ENCODE data around the gene HS1BP3.

HS1BP3 gene

DNA sequence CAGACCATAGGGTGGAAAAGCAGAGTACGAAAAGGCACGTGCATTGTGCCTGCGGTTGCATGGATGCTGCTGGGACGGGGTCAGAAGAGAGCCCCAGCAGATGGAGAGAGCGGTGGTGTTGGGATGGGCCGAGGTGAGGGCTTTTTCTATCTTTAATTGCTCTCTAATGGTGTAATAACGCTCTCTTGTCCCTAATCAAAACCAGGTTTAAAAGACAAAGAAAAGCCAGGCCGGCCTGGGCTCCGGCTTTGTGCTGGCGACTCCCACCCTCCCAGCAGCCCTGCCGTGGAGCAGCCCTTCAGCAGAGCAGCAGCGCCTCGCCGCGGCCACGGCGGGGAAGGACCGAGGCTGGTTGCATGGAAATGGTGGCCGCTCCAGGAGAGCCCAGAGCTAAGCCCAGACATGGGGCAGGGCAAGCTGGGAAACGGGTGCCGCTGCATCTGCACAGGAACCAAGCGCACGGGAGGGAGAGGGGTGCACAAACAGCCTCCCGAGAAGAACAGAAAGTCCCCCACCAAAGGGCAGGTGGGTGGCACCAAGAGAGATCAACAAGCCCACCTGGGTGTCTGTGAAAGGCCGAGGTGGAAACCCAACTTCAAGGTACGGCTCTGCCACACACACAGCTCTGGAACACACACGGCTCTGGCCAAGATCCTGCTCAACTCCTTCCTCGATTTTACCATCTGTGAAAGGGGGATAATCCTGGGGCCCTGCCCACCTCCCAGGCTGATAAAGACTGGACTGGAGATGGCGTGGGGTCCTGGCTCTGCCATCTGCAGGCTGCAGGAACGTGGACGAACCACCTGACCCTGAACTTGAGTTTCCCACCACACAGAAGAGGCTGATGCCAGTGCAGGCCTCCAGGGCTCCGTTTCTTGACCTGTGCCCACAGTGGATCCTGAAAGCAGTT lies 15.0 kb downstream of the HS1BP3 start:
- no peak overlapping the region for H3K27ac Mint-ChIP-seq
- peaks cover 2% of the 10 kb centered on the region for H3K4me1 Mint-ChIP-seq (ENCODE audit: low read depth)
- no peaks in the 10 kb centered on the region for H3K27me3 Mint-ChIP-seq
- DNase-seq: peak; percentile 63
- no peaks in the 10 kb centered on the region for H3K9me3 Mint-ChIP-seq
- H3K4me3 Mint-ChIP-seq: no peak overlapping the region
- peaks cover 43% of the 10 kb centered on the region for H3K36me3 Mint-ChIP-seq (ENCODE audit: low read depth)

DNA sequence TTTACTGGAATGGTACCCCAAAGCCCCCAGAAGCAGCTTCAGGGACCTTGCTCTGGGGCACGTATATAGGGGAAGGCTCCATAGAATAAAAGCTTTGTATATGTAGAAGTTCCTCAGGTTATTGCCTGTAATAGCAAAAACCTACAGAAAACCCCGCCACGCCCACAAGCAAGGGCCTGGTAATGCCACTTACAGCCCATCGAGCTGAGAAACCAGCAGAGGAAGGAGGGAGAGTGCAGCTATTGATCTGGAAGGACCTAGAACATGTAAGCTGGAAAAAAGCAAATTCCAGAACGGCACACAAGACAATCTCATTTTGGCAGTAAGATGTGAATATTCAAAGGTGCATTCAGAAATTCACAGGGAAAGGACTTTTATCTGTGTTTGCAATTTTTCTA lies 15.8 kb downstream of the HS1BP3 start:
- Mint-ChIP-seq H3K27me3 (no peaks in the 10 kb centered on the region), H3K27ac (no peak overlapping the region), H3K4me3 (no peak overlapping the region), H3K4me1 (ENCODE audit: low read depth) (peaks cover 2% of the 10 kb centered on the region), H3K9me3 (no peaks in the 10 kb centered on the region), H3K36me3 (ENCODE audit: low read depth) (peaks cover 35% of the 10 kb centered on the region)
- no peak for DNase-seq

DNA sequence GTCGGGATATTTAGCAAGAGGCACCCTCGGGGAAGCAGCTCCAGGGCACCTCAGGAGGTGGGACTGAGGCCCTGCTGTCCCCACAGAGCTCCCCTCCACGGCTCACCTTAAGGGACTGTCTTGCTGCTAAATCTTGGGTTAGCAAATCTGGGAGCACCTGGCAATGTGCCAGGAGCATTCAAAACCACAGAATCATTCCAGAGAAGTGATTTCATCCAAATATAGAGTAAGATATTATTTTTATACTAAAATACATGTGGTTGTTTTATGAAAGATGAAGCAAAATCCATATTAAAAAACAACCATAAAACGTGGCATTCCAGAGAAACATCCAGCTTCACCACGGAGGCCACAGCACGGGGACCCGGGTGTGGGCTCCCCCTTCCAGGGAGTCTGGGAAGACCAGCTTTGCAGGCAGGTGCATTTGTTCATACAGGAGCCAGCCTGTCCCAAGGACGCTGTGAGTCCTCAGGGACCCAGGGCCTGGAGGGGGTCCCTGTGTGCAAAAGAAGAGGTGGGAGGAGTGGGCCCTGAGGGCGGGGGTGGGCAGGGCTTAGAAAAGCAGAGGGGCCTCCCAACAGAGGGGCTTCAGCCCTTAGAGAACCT lies 16.3 kb downstream of the HS1BP3 start:
- DNase-seq: no peak
- Mint-ChIP-seq H3K4me3 (no peak overlapping the region), H3K4me1 (ENCODE audit: low read depth) (peaks cover 2% of the 10 kb centered on the region), H3K27ac (no peak overlapping the region), H3K36me3 (ENCODE audit: low read depth) (peaks cover 34% of the 10 kb centered on the region), H3K27me3 (no peaks in the 10 kb centered on the region), H3K9me3 (no peaks in the 10 kb centered on the region)

DNA sequence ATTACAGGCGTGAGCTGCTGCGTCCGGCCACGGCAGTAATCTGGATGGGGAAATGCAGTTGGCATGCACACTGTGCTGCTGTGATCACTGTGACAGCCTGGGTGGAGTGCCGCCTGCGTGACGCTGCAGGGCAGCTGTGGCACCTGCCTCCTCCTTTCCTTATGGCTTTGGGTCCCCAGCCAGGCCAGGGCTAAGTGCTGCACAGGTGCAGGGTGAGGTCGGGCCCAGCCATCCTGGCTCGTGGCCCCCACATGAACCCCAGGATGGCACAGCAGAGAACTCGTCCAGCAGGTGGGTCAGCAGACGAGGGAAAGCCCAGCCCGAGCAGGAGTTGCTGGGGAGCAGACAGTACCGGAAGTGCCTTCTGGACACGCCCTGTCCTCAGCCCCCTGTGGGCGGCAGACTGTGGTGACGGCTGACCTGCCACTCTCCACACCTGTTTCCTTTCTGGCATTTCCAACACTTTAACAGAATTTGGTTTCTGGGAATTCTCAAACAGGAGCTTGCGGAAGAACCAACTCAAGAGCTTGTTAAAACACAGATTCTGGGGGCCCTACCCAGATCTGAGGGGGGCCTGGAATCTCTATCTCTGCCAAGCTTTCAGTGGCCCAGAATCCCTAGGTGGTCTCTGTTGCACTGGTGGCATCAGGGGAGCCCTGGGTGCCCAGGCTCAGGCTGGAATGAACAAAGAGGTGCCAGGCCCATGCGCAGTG lies 16.9 kb downstream of the HS1BP3 start:
- DNase-seq: no peak
- Mint-ChIP-seq H3K27ac (no peak overlapping the region), H3K9me3 (no peaks in the 10 kb centered on the region), H3K36me3 (ENCODE audit: low read depth) (peaks cover 31% of the 10 kb centered on the region), H3K27me3 (no peaks in the 10 kb centered on the region), H3K4me3 (no peak overlapping the region), H3K4me1 (ENCODE audit: low read depth) (peaks cover 2% of the 10 kb centered on the region)

DNA sequence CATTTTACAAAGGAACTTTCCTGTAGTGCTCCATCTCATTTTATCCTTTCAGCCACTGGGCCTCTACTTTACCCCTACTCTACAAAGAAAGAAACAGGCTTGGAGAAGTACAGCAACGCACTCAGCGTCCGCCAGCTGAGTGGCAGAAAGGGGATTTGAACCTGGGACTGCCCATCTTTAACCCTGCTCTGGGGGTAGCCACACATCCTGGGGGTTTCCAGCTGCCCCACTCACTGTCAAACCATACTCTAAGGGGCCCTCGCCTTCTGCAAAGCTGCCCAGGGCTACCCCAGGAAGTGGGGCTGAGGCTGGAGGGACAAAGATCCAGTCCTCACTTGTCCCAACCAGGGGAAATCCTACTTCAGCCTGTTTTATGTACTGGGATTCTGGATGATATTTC lies 17.9 kb downstream of the HS1BP3 start:
- Mint-ChIP-seq H3K27ac (no peak overlapping the region), H3K4me3 (no peak overlapping the region), H3K9me3 (no peaks in the 10 kb centered on the region), H3K27me3 (no peaks in the 10 kb centered on the region), H3K4me1 (ENCODE audit: low read depth) (peaks cover 2% of the 10 kb centered on the region), H3K36me3 (ENCODE audit: low read depth) (peaks cover 27% of the 10 kb centered on the region)
- no peak for DNase-seq

DNA sequence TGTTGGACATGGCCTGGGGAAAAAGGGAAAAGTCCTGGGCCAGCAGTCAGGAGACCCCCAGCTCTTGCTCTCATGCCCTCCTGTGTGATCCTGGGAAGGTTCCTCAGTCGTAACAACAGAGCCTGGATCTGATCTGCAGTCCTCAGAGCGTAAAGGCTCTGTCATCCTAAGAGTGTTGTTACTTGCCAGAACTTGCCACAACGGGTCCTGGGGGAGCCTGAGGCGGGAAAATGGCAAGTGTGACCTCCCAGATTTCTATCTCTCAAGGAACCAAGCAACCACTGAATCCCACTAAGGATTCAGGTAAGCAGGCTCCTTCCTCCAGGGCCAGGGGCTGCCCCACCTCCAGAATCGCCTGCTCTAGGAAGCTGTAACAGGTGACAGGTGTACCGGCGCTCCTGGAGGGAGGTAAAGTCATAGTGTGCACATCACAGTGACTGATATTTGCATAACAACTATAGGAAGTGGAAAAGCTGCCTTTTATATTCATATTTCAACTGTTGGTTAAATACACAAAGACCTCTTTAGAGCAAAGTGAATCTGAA lies 18.4 kb downstream of the HS1BP3 start:
- Mint-ChIP-seq H3K4me1 (ENCODE audit: low read depth) (peaks cover 2% of the 10 kb centered on the region), H3K27me3 (no peaks in the 10 kb centered on the region), H3K4me3 (no peak overlapping the region), H3K36me3 (ENCODE audit: low read depth) (peaks cover 22% of the 10 kb centered on the region), H3K27ac (no peak overlapping the region), H3K9me3 (no peaks in the 10 kb centered on the region)
- DNase-seq: no peak

DNA sequence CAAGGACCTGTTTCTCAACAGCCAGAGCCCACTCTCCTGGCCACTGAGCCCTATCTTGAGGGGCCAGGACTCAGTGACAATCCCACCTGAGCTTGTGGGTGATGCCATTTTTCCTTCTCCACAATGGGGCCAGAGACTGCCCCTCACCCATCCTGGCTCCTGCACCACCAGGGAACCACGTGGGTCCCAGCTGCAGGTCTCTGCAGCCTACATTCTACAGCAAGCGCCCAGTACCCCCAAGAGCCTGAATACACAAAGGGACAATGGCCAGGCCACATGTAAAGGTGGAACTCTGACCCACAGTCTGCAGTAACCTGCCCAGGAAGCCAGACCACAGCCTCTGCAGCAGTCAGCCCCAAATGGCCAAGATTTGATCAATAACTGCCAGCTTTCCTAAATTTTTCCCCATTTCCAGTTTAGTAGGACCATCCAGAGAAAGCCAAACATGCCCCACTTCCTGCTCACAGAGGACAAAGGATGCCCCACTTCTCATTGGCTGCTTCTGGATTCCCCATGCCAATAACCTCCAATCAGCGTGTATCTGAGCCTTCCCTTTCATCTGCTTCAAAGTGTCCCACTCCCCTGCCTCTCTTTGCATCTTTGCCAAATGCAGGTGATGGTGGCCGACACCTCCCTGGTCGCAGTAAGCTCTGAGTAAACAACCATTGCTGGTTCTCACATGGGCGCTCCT lies 19.1 kb downstream of the HS1BP3 start:
- no peak for DNase-seq
- Mint-ChIP-seq H3K9me3 (no peaks in the 10 kb centered on the region), H3K27me3 (no peaks in the 10 kb centered on the region), H3K4me1 (ENCODE audit: low read depth) (peaks cover 2% of the 10 kb centered on the region), H3K27ac (no peak overlapping the region), H3K36me3 (ENCODE audit: low read depth) (peaks cover 18% of the 10 kb centered on the region), H3K4me3 (no peak overlapping the region)

DNA sequence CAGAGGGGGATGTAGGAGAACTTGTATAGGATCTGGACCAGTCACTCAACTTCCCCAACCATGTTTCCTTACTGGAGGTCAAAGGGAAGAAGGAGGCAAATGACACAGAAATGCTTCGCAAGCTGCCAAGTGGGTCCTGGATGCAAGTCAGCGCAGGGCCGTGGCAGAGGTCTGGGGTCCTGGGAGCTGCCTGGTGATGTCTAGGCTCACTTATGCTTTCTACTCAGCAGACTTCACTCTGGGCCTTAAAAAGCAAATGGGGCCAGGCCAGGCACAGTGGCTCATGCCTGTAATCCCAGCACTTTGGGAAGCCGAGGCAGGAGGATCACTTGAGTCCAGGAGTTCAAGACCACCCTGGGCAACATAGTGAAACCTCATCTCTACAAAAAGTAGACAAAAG lies 19.9 kb downstream of the HS1BP3 start:
- no peak overlapping the region for H3K27ac Mint-ChIP-seq
- H3K4me1 Mint-ChIP-seq (ENCODE audit: low read depth): peaks cover 1% of the 10 kb centered on the region
- no peak overlapping the region for H3K4me3 Mint-ChIP-seq
- no peaks in the 10 kb centered on the region for H3K9me3 Mint-ChIP-seq
- no peaks in the 10 kb centered on the region for H3K27me3 Mint-ChIP-seq
- H3K36me3 Mint-ChIP-seq (ENCODE audit: low read depth): peaks cover 15% of the 10 kb centered on the region
- no peak for DNase-seq

DNA sequence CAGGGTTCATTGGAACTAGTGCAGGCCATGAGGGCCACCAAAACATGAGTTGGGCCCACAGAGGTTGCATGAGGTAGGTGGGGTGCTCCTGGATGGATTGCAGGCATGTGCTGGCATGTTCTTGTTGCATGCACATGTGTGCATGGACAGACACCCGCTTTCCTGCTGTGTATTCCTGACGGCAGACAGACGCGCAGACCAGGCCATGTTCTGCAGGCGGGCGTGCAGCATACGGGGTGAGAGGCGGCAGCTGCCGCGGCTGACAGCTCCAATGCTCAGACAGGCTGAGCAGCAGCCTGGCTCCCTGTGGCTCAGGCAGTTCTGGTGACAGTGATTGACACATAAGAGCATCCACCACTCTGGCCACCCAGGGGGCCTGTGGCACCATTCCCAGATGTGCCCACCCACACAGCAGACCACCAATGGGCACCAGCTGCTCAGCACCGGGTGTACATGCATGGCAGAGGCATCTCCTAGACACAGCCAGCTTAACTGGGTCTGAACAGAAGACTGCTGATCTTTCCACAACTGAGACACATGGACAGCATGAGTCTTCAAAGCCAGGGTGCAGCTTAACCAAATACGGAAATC lies 21.2 kb downstream of the HS1BP3 start:
- no peak overlapping the region for H3K4me3 Mint-ChIP-seq
- DNase-seq: no peak
- peaks cover 7% of the 10 kb centered on the region for H3K36me3 Mint-ChIP-seq (ENCODE audit: low read depth)
- H3K27ac Mint-ChIP-seq: no peak overlapping the region
- no peaks in the 10 kb centered on the region for H3K9me3 Mint-ChIP-seq
- no peaks in the 10 kb centered on the region for H3K4me1 Mint-ChIP-seq (ENCODE audit: low read depth)
- H3K27me3 Mint-ChIP-seq: no peaks in the 10 kb centered on the region

DNA sequence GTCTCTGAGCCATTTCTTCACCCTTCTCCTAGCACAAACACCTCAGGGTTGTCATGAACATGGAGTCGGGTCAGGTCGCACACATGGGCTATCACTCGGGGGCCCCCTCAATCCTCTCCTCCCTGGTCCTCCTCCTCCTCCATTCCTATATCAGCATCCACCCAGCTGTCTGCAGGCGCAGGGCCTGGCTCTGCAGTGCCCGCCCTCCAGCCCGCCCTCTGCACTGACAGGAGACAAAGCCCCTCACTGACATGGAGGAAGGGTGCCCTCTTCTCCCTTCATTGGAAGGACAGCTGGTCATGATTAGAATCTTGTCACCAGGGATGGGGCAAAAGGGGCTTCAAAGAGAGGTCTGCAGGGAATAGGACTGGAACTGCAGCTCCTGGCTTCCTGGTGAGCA lies 21.7 kb downstream of the HS1BP3 start:
- no peak overlapping the region for H3K27ac Mint-ChIP-seq

DNA sequence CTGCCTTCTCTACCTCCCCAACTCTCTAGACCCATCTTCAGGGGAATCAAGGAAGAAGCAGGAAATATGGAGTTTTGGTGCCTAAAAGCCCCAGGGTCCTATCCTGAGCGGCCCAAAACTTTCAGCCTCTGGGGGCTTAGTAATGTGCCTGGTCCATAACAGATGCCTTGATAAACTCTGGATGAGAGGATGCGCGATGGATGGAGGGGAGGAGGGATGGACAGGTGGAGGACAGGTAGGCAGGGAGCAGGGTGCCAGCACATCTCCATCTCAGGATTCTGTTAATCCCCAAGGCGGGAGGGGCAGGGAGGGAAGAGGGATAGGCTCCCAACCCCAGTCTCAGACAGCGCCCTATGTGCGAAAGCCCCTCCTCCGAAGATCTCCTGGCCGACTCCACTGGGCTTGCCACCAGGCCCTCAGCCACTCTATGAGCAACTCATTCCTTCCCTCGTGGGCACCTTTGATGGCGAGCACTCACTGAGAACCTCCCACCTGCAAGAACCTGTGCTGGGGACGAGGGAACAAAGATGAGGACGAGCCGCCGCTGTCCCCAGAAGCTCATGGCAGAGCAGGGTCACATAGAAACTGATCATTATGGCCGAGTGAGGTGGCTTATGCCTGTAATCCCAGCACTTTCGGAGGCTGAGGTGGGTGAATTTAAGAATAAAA lies 23.1 kb downstream of the HS1BP3 start:
- no peak for DNase-seq
- H3K36me3 Mint-ChIP-seq (ENCODE audit: low read depth): peaks cover 16% of the 10 kb centered on the region
- H3K4me3 Mint-ChIP-seq: no peak overlapping the region
- no peaks in the 10 kb centered on the region for H3K9me3 Mint-ChIP-seq
- H3K27me3 Mint-ChIP-seq: no peaks in the 10 kb centered on the region
- no peak overlapping the region for H3K27ac Mint-ChIP-seq
- H3K4me1 Mint-ChIP-seq (ENCODE audit: low read depth): no peaks in the 10 kb centered on the region

More for the DNA sequence above, 21.7 kb downstream of the HS1BP3 start:
- Mint-ChIP-seq H3K36me3 (ENCODE audit: low read depth) (peaks cover 12% of the 10 kb centered on the region), H3K27me3 (no peaks in the 10 kb centered on the region), H3K4me1 (ENCODE audit: low read depth) (no peaks in the 10 kb centered on the region), H3K4me3 (no peak overlapping the region), H3K9me3 (no peaks in the 10 kb centered on the region)
- no peak for DNase-seq

DNA sequence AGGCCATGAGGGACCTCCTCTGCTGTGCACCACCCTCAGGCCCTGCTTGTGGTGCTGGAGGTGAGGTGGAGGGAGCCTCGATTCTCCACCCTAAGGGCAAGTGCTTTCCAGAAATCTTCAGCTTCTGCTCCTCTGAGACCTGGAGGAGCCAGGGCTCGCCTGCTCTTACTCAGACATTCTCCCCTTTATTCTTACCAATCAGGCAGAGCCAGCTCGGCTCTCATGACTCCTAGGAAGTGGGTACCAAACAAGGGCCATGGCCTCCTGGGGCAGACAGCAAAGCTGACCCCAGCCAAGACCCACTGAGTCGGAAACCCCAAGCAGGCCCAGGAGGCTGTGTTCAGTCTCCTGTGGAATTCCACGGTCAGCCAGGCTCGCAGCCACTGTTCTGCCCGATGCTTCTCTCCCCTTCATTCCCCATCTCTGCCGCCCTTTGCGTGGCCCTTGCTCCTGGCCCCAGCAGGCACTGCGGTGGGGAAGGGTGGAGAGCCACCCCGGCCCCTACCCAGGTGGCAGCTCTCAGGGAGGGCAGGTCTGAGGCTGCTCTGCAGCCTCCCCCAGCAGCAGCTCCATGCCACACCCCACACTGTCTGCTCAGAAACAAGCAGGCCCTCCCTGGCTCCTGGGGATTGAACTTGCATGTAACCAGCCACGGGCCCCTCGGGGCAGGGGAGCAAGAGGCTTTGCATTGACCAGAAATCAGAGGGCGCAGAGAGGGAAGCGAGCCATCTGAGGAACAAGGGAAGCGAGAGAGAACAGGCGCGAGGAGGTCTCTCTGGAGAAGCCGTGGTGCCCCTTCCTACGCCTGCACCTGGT lies 24.0 kb downstream of the HS1BP3 start:
- H3K27ac Mint-ChIP-seq: no peak overlapping the region
- no peaks in the 10 kb centered on the region for H3K9me3 Mint-ChIP-seq
- peaks cover 26% of the 10 kb centered on the region for H3K36me3 Mint-ChIP-seq (ENCODE audit: low read depth)
- no peaks in the 10 kb centered on the region for H3K4me1 Mint-ChIP-seq (ENCODE audit: low read depth)
- H3K27me3 Mint-ChIP-seq: no peaks in the 10 kb centered on the region
- no peak for DNase-seq
- no peak overlapping the region for H3K4me3 Mint-ChIP-seq

DNA sequence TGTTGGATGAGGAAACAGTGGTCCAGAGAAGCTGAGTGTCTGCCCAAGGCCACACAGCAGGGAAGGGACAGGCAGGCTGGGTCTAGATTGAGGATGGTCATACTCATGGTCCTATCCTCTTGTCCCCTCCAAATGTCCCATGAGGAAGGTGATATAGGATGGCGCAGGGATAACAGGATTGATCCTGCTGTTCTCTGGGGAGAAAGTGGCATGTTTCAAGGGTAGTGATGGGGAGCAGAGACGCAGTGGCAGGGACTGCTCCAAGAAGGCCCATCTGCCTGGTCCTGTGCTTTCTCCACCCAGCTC lies 24.6 kb downstream of the HS1BP3 start:
- Mint-ChIP-seq H3K27me3 (no peaks in the 10 kb centered on the region), H3K9me3 (no peaks in the 10 kb centered on the region), H3K36me3 (ENCODE audit: low read depth) (peaks cover 30% of the 10 kb centered on the region), H3K4me1 (ENCODE audit: low read depth) (no peaks in the 10 kb centered on the region), H3K4me3 (no peak overlapping the region), H3K27ac (no peak overlapping the region)
- DNase-seq: no peak
